Coronary artery (tissue), 2 donors: ENCODE results near the gene GRAMD4.

Experiments
- DNase-seq: peaks from one replicate; pipeline ENCODE4 v3.0.0-alpha.2; 2017; ENCODE audit warnings: low spot score
- H3K27ac ChIP-seq, 2 donors: fragments of 200-600 bp; sonication (generic); one replicate each; pipeline ENCODE4 v1.5.1; 2016 to 2019
- H3K4me3 ChIP-seq: fragments of 200-600 bp; sonication (generic); 2 replicates; pipeline ENCODE4 v1.5.1; 2016; ENCODE audit warnings: mild to moderate bottlenecking, moderate library complexity
- CTCF ChIP-seq: fragments of 200-600 bp; sonication (generic); IDR thresholded peaks from one replicate; pipeline ENCODE4 v1.5.1; 2019; ENCODE audit warnings: antibody characterized with exemption

Gene GRAMD4

DNA sequence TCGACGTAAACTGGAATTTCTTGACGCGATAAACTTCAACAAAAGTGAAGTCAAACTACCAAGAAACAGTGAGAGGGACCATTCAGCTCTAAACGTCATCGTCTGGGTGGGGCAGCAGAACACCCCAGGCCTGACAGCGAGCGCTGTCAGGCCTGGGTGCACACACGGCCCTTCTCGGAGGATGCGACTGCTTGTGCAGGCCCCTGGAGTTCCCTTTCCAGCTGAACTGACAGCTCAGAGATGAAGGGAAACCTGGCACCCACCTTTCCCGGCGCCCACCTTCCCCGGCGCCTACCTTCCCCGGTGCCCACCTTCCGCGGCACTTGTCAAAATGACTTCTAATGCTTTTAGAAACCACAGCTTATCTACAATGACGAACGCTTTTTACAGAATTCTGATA, 70.0 kb downstream of the GRAMD4 start:
- TF ChIP-seq CTCF = no peak
- H3K27ac ChIP-seq = no peak overlapping the region

GRCh38 chr22:46691571-46691970, 71.4 kb downstream of the GRAMD4 start:
- H3K4me3 ChIP-seq = no peak overlapping the region
- H3K27ac ChIP-seq = no peak overlapping the region
- TF ChIP-seq CTCF = no peak
- DNase-seq = no peak

More for the DNA sequence above, 70.0 kb downstream of the GRAMD4 start:
- H3K4me3 ChIP-seq = no peak overlapping the region
- no peak for DNase-seq

DNA sequence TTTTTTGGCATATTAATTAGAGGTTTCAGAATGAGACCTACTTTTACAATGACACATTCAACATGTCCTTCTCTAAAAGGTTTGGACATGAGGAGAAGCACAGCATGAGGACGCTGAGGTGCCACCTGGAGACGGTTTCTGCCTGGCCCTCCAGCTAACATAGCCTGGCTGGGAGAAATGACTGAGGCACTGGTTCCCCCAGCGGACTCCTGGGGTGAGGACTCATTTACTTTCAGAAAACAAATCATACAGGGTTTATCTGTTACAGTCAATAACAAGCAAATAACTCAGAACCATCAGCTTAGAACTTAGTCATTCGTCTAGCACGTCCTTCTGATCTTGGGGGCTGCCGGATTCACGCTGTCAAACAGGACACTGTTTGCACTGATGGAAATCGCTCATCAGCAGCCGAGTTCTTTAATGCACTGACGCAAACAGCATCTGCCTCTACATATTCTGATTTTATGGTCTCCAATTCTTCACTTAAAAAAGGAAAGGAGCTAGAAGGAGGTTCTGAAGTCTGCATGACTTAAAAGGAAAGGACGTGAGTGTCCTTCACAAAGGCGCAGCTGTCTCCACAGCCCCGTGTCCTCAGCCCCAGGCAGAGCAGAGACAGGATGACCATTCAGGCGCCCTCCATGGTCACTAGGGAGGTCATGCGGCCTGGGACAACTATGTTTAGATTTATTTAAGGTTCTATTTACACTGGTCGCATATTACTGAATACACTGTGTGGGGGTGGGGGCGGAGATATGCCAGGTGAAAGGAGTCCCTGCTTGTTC, 73.6 kb downstream of the GRAMD4 start:
- no peak overlapping the region for H3K4me3 ChIP-seq
- TF ChIP-seq CTCF = no peak
- no peak for DNase-seq
- H3K27ac ChIP-seq = no peak overlapping the region

DNA sequence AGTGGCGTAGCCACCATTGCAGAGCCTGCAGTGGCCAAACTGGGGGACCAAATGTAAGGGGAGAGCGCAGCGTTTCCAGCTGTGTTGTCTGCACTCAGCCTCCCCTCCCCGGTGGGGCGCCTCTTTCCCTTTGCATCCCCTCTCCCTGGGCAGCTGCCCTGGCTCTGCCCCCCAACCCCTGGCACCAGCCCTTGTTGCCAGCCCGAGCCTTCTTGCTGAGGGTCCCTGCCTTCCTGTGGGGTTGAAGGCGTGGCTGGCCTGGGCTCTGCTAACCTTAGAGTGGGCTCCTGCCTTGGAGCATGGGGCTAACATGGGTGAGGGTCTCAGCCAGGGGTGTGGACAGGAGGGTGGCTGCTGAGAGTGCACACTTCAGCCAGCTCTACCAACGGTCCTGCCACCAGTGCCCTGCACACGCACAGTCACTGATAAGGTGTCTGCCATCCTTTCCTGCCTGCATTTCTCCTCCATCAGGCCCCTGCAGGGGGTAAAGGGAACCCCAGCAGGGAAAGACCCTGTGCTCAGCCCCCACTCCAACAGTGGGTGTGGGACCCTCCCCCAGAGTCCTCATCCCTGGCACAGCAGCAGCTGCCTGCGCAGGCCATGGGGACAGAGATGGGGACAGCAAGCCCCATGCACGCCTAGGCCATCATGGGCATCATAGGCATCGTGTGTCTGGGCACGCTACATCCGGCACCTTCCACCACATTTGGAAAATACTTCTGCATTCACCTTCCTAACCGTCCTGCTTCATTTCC, 74.4 kb downstream of the GRAMD4 start:
- Histone ChIP-seq H3K4me3 (no peak overlapping the region), H3K27ac (no peak overlapping the region)
- no peak for TF ChIP-seq CTCF
- no peak for DNase-seq

DNA sequence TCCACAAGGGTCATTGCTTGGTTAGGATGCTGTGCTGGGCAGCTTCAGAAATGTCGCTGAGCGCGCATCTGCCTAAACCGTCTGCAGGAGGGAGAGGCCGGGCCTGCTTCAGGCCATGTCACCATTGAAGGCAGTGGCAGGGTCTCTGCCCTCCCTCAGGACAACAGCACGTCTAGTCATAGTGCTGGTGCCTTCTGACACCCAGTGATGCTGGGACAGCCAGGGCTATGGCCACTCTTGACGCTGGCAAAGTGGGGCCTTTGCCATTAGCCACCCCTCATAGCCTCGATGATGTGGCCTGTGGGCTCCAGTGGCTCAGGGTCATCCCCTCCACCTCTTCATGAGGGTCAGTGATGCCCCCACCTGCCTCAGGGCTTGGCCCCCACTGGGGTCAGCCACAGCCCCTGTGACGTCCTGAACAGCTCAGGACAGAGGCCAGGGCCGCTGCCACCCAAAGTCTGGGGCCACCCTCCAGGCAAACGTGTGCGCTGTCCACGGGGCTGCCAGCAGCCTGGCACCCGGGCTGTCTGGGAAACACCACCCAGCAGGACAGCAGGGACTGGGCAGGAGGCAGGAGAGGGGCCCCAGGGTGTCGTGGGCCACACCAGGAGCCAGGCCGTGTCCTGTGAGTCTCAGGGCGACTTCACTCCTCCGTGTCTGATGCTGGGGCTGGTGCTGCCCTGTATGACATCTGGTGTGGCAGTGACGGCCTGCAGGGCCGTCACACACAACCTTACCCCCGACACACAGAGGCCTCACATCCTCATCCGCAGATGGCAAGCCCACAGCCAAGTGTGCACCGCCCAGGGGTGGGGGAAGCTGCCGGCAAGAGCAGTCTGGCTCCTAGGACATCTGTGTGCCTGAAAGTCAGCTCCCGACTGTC, 75.4 kb downstream of the GRAMD4 start:
- Histone ChIP-seq H3K4me3 (no peak overlapping the region), H3K27ac (no peak overlapping the region)
- no peak for DNase-seq
- TF ChIP-seq CTCF = no peak

GRCh38 chr22:46696229-46696518, 76.0 kb downstream of the GRAMD4 start:
- H3K4me3 ChIP-seq = no peak overlapping the region
- H3K27ac ChIP-seq = no peak overlapping the region
- no peak for DNase-seq
- TF ChIP-seq CTCF = no peak
